GM23338 (cell line): ENCODE measurements around the gene AP2A2. TPM values are rescaled to one million over a fixed set of nuclear protein-coding genes. Genes with fewer than 3 reads are reported as not detected.

Experiments used
- ATAC-seq: fragments of 200-7000 bp; cut with Tn5 transposase; 3 replicates; pipeline ENCODE4 v1.9.1; 2020
- DNase-seq: peaks from one replicate; pipeline ENCODE4 v3.0.0-alpha.2; 2015; ENCODE audit warnings: low spot score
- H2AFZ ChIP-seq: fragments of 200-600 bp; sonication (generic); 2 replicates; pipeline ENCODE4 v1.8.0; 2016; ENCODE audit warnings: antibody characterized with exemption, mild to moderate bottlenecking, moderate library complexity
- H3F3A ChIP-seq: fragments of 200-600 bp; sonication (generic); replicated peaks from 2 replicates; pipeline ENCODE4 v1.8.0; 2017; ENCODE audit warnings: antibody characterized with exemption, mixed run types, low read depth
- H3K27ac ChIP-seq: fragments of 200-600 bp; sonication (generic); 2 replicates; pipeline ENCODE4 v1.6.1; 2016; ENCODE audit warnings: low read depth
- H3K27me3 ChIP-seq: fragments of 200-600 bp; sonication (generic); 2 replicates; pipeline ENCODE4 v1.8.0; 2016; ENCODE audit warnings: mild to moderate bottlenecking, mixed run types, moderate library complexity; ENCODE audit not compliant: insufficient read depth
- H3K36me3 ChIP-seq: fragments of 200-600 bp; sonication (generic); 2 replicates; pipeline ENCODE4 v1.8.0; 2016; ENCODE audit warnings: mild to moderate bottlenecking; ENCODE audit not compliant: insufficient read depth
- H3K4me1 ChIP-seq: fragments of 200-600 bp; sonication (generic); 2 replicates; pipeline ENCODE4 v1.8.0; 2016; ENCODE audit warnings: mild to moderate bottlenecking, moderate library complexity; ENCODE audit not compliant: insufficient read depth
- H3K4me2 ChIP-seq: fragments of 200-600 bp; sonication (generic); 2 replicates; pipeline ENCODE4 v1.7.1; 2017; ENCODE audit warnings: mixed run types
- H3K4me3 ChIP-seq: fragments of 200-600 bp; sonication (generic); 2 replicates; pipeline ENCODE4 v1.6.1; 2016; ENCODE audit warnings: mixed run types
- H3K79me2 ChIP-seq: fragments of 200-600 bp; sonication (generic); replicated peaks from 2 replicates; pipeline ENCODE4 v1.8.0; 2017; ENCODE audit warnings: mild to moderate bottlenecking; ENCODE audit not compliant: insufficient read depth
- H3K9me2 ChIP-seq: fragments of 200-600 bp; sonication (generic); 2 replicates; pipeline ENCODE4 v1.8.0; 2017; ENCODE audit not compliant: insufficient read depth
- H4K20me1 ChIP-seq: fragments of 200-600 bp; sonication (generic); replicated peaks from 2 replicates; pipeline ENCODE4 v1.8.0; 2017; ENCODE audit warnings: mild to moderate bottlenecking; ENCODE audit not compliant: insufficient read depth
- H3K27ac Mint-ChIP-seq: 2 replicates; pipeline ENCODE4 v1.8.0; 2020; ENCODE audit warnings: inconsistent platforms, mild to moderate bottlenecking, moderate library complexity, mixed read lengths
- H3K27me3 Mint-ChIP-seq: 3 replicates; pipeline ENCODE4 v1.8.0; 2022; ENCODE audit warnings: low read depth, mild to moderate bottlenecking, moderate library complexity, mixed read lengths, inconsistent platforms; ENCODE audit not compliant: insufficient read depth, poor library complexity
- H3K36me3 Mint-ChIP-seq: 3 replicates; pipeline ENCODE4 v1.8.0; 2021; ENCODE audit warnings: low read depth, mild to moderate bottlenecking, inconsistent platforms, moderate library complexity, mixed read lengths
- H3K4me1 Mint-ChIP-seq: 3 replicates; pipeline ENCODE4 v1.8.0; 2020; ENCODE audit warnings: mild to moderate bottlenecking, inconsistent platforms, mixed read lengths
- H3K4me3 Mint-ChIP-seq: 3 replicates; pipeline ENCODE4 v1.8.0; 2021; ENCODE audit warnings: moderate library complexity, mild to moderate bottlenecking, inconsistent platforms, mixed read lengths
- H3K9me3 Mint-ChIP-seq: 3 replicates; pipeline ENCODE4 v1.8.0; 2020; ENCODE audit warnings: moderate library complexity, mild to moderate bottlenecking, inconsistent platforms, mixed read lengths
- CREB1 ChIP-seq: fragments of 250-450 bp; sonication (Bioruptor Pico); IDR thresholded peaks from 2 replicates; pipeline ENCODE4 v1.5.0; 2020; ENCODE audit warnings: low read depth, mild to moderate bottlenecking, moderate library complexity
- CTCF ChIP-seq, 2 experiments: fragments of 200-600 bp in 1 of 2; sonication (generic) in 1 of 2; conservative IDR thresholded peaks; 2 replicates each; pipeline versions ENCODE4 v1.5.1 to v1.6.1; 2016 to 2017; ENCODE audit warnings: antibody characterized with exemption in 2 of 2, low read depth in 2 of 2, mild to moderate bottlenecking in 2 of 2, moderate library complexity in 1 of 2
- EZH2 ChIP-seq: fragments of 200-600 bp; sonication (generic); IDR thresholded peaks from one replicate; pipeline ENCODE4 v1.8.0; 2017; ENCODE audit warnings: antibody characterized with exemption, mild to moderate bottlenecking, low read depth; ENCODE audit not compliant: unreplicated experiment
- EZH2phosphoT487 ChIP-seq: fragments of 200-600 bp; sonication (generic); IDR thresholded peaks from one replicate; pipeline ENCODE4 v1.8.1; 2018; ENCODE audit warnings: antibody characterized with exemption; ENCODE audit not compliant: unreplicated experiment
- JUNB ChIP-seq: IDR thresholded peaks from one replicate; pipeline ENCODE4 v1.6.1; 2016; ENCODE audit warnings: antibody characterized with exemption; ENCODE audit not compliant: unreplicated experiment
- NANOG ChIP-seq: IDR thresholded peaks from 2 replicates; pipeline ENCODE4 v1.6.1; 2016; ENCODE audit warnings: antibody characterized with exemption, borderline replicate concordance
- POLR2AphosphoS5 ChIP-seq: IDR thresholded peaks from 2 replicates; pipeline ENCODE4 v1.6.1; 2016; ENCODE audit warnings: antibody characterized with exemption, low read depth
- STAT1 ChIP-seq: IDR thresholded peaks from one replicate; pipeline ENCODE4 v1.6.1; 2016; ENCODE audit warnings: antibody characterized with exemption; ENCODE audit not compliant: unreplicated experiment
- ZNF114 ChIP-seq: fragments of 250-450 bp; sonication (Bioruptor Pico); IDR thresholded peaks from 2 replicates; pipeline ENCODE4 v1.5.0; 2020; ENCODE audit warnings: mild to moderate bottlenecking, moderate library complexity
- ZNF331 ChIP-seq: fragments of 250-450 bp; sonication (Bioruptor Pico); IDR thresholded peaks from 2 replicates; pipeline ENCODE4 v1.5.0; 2020; ENCODE audit warnings: low read depth, mild to moderate bottlenecking, moderate library complexity
- ZNF462 ChIP-seq: fragments of 250-450 bp; sonication (Bioruptor Pico); IDR thresholded peaks from 2 replicates; pipeline ENCODE4 v1.5.0; 2020; ENCODE audit warnings: mild to moderate bottlenecking, moderate library complexity
- polyA plus RNA-seq: library from polyadenylated mRNA; unstranded; fragments of >200 nt; fragmentation: Nextera tagmentation; extraction: Ambion mirVana; gene quantifications from 2 replicates; pipeline ENCODE4 v1.2.1, GENCODE V29; 2016
- total RNA-seq: library from RNA; depleted of rRNA; stranded (reverse); fragments of >200 nt; shearing (Covaris generic); gene quantifications from 2 replicates; pipeline ENCODE4 v1.2.3, GENCODE V29; 2014
- TF ChIP-seq, protein P1 (sequence below): IDR thresholded peaks from 2 replicates; pipeline ENCODE4 v1.6.1; 2016; ENCODE audit warnings: antibody characterized with exemption
- TF ChIP-seq, protein P2 (sequence below): IDR thresholded peaks from one replicate; pipeline ENCODE4 v1.6.1; 2018; ENCODE audit warnings: antibody characterized with exemption; ENCODE audit not compliant: unreplicated experiment

The AP2A2 gene
- total and polyA plus RNA-seq, 2 experiments from 2014 or later: 23.7 to 47.5 TPM

DNA sequence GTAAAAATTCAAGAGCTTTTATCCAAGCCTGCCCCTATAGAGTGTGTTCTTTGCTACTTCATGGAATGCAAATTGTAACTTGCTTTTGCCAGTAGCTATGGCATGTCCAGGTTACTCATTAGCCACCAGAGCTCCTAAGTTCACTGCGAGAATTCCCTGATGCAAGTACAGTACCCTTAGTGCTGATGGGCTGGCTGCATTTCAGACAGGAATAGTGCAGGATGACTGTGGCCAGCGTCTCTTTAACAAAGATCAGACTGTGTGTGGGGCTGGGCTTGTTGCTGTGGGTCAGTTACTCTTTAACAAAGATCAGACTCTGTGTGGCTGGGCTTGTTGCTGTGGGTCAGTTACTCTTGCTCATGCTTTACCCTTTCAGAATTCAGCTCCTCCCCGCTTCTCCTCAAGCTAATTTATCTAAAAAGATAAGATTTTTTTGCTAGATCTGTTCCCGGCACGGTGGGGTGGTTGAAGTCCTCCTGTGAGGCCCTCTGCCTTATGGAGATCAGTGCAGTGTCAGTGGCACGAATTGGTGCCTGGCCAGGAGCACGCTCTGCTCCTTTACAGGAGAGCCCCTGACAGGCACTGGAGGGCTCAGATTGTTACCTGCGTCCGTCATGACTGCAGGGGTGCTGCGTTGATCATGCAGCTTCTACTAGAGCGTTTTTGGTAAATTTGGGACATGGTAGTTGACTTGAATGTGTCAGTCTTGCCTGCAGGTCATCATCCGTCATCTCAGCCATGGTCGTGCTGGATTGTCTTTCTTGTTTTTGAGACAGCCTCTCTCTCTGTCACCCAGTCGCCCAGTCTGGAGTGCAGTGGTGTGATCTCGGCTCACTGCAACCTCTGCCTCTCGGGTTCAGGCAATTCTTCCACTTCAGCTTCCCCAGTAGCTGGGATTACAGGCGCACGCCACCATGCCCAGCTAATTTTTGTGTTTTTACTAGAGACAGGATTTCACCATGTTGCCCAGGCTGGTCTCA lies 27.0 kb downstream of the AP2A2 start:
- peaks cover 3% of the 10 kb centered on the region; the same call in 2 of the 3 replicates for H3K9me3 Mint-ChIP-seq
- Histone ChIP-seq H3K4me3 (no peak overlapping the region), H2AFZ (no peak overlapping the region), H3K4me2 (no peak overlapping the region), H3K79me2 (peaks cover 96% of the 10 kb centered on the region), H3K36me3 (peaks cover 3% of the 10 kb centered on the region; the same call in 1 of the 2 replicates), H3K4me1 (peaks cover 25% of the 10 kb centered on the region), H3K27ac (peak overlapping the region; percentile 81), H3F3A (0 out of 2 replicates have a peak, but pooled peaks cover 6% of the 10 kb centered on the region), H3K27me3 (no peaks in the 10 kb centered on the region), H4K20me1 (peaks cover 12% of the 10 kb centered on the region), H3K9me2 (no peaks in the 10 kb centered on the region)
- peaks cover 9% of the 10 kb centered on the region for H3K27me3 Mint-ChIP-seq
- TF ChIP-seq STAT1: no peak
- no peak for TF ChIP-seq ZNF114 (CRISPR knock-in tag)
- no peak for TF ChIP-seq EZH2
- TF ChIP-seq NANOG: no peak
- TF ChIP-seq CTCF (conservative IDR thresholded peaks at IDR 0.05; ENCODE audit: low read depth in 2 of 2): no peak
- no peak for TF ChIP-seq ZNF462 (CRISPR knock-in tag)
- TF ChIP-seq, protein P1, sequence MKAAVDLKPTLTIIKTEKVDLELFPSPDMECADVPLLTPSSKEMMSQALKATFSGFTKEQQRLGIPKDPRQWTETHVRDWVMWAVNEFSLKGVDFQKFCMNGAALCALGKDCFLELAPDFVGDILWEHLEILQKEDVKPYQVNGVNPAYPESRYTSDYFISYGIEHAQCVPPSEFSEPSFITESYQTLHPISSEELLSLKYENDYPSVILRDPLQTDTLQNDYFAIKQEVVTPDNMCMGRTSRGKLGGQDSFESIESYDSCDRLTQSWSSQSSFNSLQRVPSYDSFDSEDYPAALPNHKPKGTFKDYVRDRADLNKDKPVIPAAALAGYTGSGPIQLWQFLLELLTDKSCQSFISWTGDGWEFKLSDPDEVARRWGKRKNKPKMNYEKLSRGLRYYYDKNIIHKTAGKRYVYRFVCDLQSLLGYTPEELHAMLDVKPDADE: no peak
- no peak for TF ChIP-seq CREB1 (CRISPR knock-in tag)
- no peak for TF ChIP-seq POLR2AphosphoS5
- TF ChIP-seq JUNB: no peak
- TF ChIP-seq EZH2phosphoT487: no peak
- no peak for TF ChIP-seq ZNF331 (CRISPR knock-in tag)
- TF ChIP-seq, protein P2, sequence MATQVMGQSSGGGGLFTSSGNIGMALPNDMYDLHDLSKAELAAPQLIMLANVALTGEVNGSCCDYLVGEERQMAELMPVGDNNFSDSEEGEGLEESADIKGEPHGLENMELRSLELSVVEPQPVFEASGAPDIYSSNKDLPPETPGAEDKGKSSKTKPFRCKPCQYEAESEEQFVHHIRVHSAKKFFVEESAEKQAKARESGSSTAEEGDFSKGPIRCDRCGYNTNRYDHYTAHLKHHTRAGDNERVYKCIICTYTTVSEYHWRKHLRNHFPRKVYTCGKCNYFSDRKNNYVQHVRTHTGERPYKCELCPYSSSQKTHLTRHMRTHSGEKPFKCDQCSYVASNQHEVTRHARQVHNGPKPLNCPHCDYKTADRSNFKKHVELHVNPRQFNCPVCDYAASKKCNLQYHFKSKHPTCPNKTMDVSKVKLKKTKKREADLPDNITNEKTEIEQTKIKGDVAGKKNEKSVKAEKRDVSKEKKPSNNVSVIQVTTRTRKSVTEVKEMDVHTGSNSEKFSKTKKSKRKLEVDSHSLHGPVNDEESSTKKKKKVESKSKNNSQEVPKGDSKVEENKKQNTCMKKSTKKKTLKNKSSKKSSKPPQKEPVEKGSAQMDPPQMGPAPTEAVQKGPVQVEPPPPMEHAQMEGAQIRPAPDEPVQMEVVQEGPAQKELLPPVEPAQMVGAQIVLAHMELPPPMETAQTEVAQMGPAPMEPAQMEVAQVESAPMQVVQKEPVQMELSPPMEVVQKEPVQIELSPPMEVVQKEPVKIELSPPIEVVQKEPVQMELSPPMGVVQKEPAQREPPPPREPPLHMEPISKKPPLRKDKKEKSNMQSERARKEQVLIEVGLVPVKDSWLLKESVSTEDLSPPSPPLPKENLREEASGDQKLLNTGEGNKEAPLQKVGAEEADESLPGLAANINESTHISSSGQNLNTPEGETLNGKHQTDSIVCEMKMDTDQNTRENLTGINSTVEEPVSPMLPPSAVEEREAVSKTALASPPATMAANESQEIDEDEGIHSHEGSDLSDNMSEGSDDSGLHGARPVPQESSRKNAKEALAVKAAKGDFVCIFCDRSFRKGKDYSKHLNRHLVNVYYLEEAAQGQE: no peak
- peak overlapping the region; percentile 53 for H3K27ac Mint-ChIP-seq
- ATAC-seq (peak; percentile 40), DNase-seq (no peak)
- H3K4me1 Mint-ChIP-seq: peaks cover 36% of the 10 kb centered on the region
- peaks cover 29% of the 10 kb centered on the region for H3K36me3 Mint-ChIP-seq
- no peak overlapping the region; the same call in 2 of the 3 replicates for H3K4me3 Mint-ChIP-seq
